ENCODE data around the gene ITGA1.

- TF ChIP-seq, protein P1, sequence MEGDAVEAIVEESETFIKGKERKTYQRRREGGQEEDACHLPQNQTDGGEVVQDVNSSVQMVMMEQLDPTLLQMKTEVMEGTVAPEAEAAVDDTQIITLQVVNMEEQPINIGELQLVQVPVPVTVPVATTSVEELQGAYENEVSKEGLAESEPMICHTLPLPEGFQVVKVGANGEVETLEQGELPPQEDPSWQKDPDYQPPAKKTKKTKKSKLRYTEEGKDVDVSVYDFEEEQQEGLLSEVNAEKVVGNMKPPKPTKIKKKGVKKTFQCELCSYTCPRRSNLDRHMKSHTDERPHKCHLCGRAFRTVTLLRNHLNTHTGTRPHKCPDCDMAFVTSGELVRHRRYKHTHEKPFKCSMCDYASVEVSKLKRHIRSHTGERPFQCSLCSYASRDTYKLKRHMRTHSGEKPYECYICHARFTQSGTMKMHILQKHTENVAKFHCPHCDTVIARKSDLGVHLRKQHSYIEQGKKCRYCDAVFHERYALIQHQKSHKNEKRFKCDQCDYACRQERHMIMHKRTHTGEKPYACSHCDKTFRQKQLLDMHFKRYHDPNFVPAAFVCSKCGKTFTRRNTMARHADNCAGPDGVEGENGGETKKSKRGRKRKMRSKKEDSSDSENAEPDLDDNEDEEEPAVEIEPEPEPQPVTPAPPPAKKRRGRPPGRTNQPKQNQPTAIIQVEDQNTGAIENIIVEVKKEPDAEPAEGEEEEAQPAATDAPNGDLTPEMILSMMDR (IDR thresholded peaks at IDR 0.05), result no peak
- TF ChIP-seq ZFX (IDR thresholded peaks at IDR 0.05; ENCODE audit: borderline replicate concordance), result no peak
Observed at GRCh38 chr5:52963636-52964035, 175.9 kb downstream of the ITGA1 start.
